H9 (cell line): ENCODE data around the gene TMEM217. TPM values are rescaled to one million over a fixed set of nuclear protein-coding genes. Genes with fewer than 3 reads are reported as not detected.

ENCODE experiments used
- DNase-seq: peaks from one replicate; pipeline ENCODE4 v3.0.0-alpha.2; 2017
- H2AFZ ChIP-seq: one replicate; pipeline ENCODE4 v1.6.1; 2013; ENCODE audit warnings: mild to moderate bottlenecking, low read length, control low read depth, moderate library complexity
- H2AK5ac ChIP-seq: 2 replicates; pipeline ENCODE4 v1.6.1; 2013; ENCODE audit warnings: low read length, control low read depth, mixed read lengths; ENCODE audit not compliant: insufficient read length
- H2BK120ac ChIP-seq: one replicate; pipeline ENCODE4 v1.6.1; 2013; ENCODE audit warnings: low read depth, mild to moderate bottlenecking, low read length, control low read depth, inconsistent platforms; ENCODE audit not compliant: poor library complexity, severe bottlenecking
- H2BK12ac ChIP-seq: 2 replicates; pipeline ENCODE4 v1.6.1; 2013; ENCODE audit warnings: low read length, control low read depth, mixed read lengths, low read depth; ENCODE audit not compliant: insufficient read length
- H2BK15ac ChIP-seq: 2 replicates; pipeline ENCODE4 v1.6.1; 2013; ENCODE audit warnings: low read depth, low read length, control low read depth
- H2BK20ac ChIP-seq: one replicate; pipeline ENCODE4 v1.6.1; 2013; ENCODE audit warnings: low read depth, mild to moderate bottlenecking, low read length, control low read depth, inconsistent platforms; ENCODE audit not compliant: poor library complexity, severe bottlenecking
- H2BK5ac ChIP-seq: 2 replicates; pipeline ENCODE4 v1.6.1; 2013; ENCODE audit warnings: low read length, control low read depth, mixed read lengths; ENCODE audit not compliant: insufficient read length
- H3K14ac ChIP-seq: 2 replicates; pipeline ENCODE4 v1.6.1; 2013; ENCODE audit warnings: low read length, control low read depth; ENCODE audit not compliant: insufficient read depth
- H3K18ac ChIP-seq: 2 replicates; pipeline ENCODE4 v1.6.1; 2013; ENCODE audit warnings: low read depth, mild to moderate bottlenecking, mixed read lengths, low read length, control low read depth; ENCODE audit not compliant: insufficient read length
- H3K23ac ChIP-seq: 2 replicates; pipeline ENCODE4 v1.6.1; 2013; ENCODE audit warnings: low read length, control low read depth, mixed read lengths, low read depth; ENCODE audit not compliant: insufficient read length
- H3K23me2 ChIP-seq: 2 replicates; pipeline ENCODE4 v1.6.1; 2013; ENCODE audit warnings: low read depth, mild to moderate bottlenecking, mixed read lengths, low read length, control low read depth; ENCODE audit not compliant: insufficient read length, poor library complexity, severe bottlenecking
- H3K27ac ChIP-seq: 2 replicates; pipeline ENCODE4 v1.5.1; 2013; ENCODE audit warnings: low read length, control low read depth, mixed read lengths, low read depth; ENCODE audit not compliant: insufficient read length
- H3K27me3 ChIP-seq: 2 replicates; pipeline ENCODE4 v1.6.1; 2013; ENCODE audit warnings: low read length, control low read depth, inconsistent platforms; ENCODE audit not compliant: insufficient read depth
- H3K4ac ChIP-seq: 2 replicates; pipeline ENCODE4 v1.6.1; 2013; ENCODE audit warnings: low read depth, mild to moderate bottlenecking, control low read depth, inconsistent platforms, low read length, moderate library complexity
- H3K4me1 ChIP-seq: 2 replicates; pipeline ENCODE4 v1.6.1; 2013; ENCODE audit warnings: low read length, control low read depth, inconsistent platforms; ENCODE audit not compliant: insufficient read depth
- H3K4me2 ChIP-seq: 2 replicates; pipeline ENCODE4 v1.6.1; 2013; ENCODE audit warnings: low read length, control low read depth, mixed read lengths; ENCODE audit not compliant: insufficient read length, insufficient read depth
- H3K56ac ChIP-seq: 2 replicates; pipeline ENCODE4 v1.6.1; 2013; ENCODE audit warnings: low read depth, mild to moderate bottlenecking, mixed read lengths, low read length, control low read depth; ENCODE audit not compliant: insufficient read length
- H3K79me1 ChIP-seq: 2 replicates; pipeline ENCODE4 v1.6.1; 2013; ENCODE audit warnings: low read depth, mild to moderate bottlenecking, moderate library complexity, low read length, control low read depth, inconsistent platforms; ENCODE audit not compliant: insufficient read depth, poor library complexity, severe bottlenecking
- H3K79me2 ChIP-seq: 2 replicates; pipeline ENCODE4 v1.6.1; 2013; ENCODE audit warnings: low read length, control low read depth, inconsistent platforms; ENCODE audit not compliant: insufficient read depth
- H3K9ac ChIP-seq: 2 replicates; pipeline ENCODE4 v1.6.1; 2013; ENCODE audit warnings: low read length, control low read depth, mixed read lengths; ENCODE audit not compliant: insufficient read length; ENCODE audit errors: extremely low read depth
- H3K9me3 ChIP-seq: one replicate; pipeline ENCODE4 v1.6.1; 2013; ENCODE audit warnings: low read depth, low read length, inconsistent platforms; ENCODE audit not compliant: control insufficient read depth
- H3T11ph ChIP-seq: one replicate; pipeline ENCODE4 v1.6.1; 2013; ENCODE audit warnings: mild to moderate bottlenecking, low read length, control low read depth, inconsistent platforms
- H4K20me1 ChIP-seq: one replicate; pipeline ENCODE4 v1.6.1; 2013; ENCODE audit not compliant: control insufficient read depth, insufficient read length, insufficient read depth
- H4K5ac ChIP-seq: 2 replicates; pipeline ENCODE4 v1.6.1; 2013; ENCODE audit warnings: low read depth, mild to moderate bottlenecking, mixed read lengths, low read length, control low read depth; ENCODE audit not compliant: insufficient read length
- H4K8ac ChIP-seq: replicated peaks from 2 replicates; pipeline ENCODE4 v1.6.1; 2013; ENCODE audit warnings: low read length, control low read depth, mixed read lengths, low read depth; ENCODE audit not compliant: insufficient read length
- H4K91ac ChIP-seq: 2 replicates; pipeline ENCODE4 v1.6.1; 2013; ENCODE audit warnings: low read depth, mild to moderate bottlenecking, moderate library complexity, mixed read lengths, low read length, control low read depth; ENCODE audit not compliant: insufficient read length
- H3K27ac Mint-ChIP-seq, 3 experiments: 2 replicates in 2 of 3; 3 replicates in 1 of 3; pipeline ENCODE4 v1.8.0; 2020 to 2021; ENCODE audit warnings: mixed read lengths in 3 of 3, mild to moderate bottlenecking in 1 of 3, moderate library complexity in 1 of 3
- H3K27me3 Mint-ChIP-seq: 2 replicates; pipeline ENCODE4 v1.8.0; 2021; ENCODE audit warnings: low read depth, mild to moderate bottlenecking, moderate library complexity, mixed read lengths
- H3K36me3 Mint-ChIP-seq, 3 experiments: 2 replicates in 2 of 3; 3 replicates in 1 of 3; pipeline ENCODE4 v1.8.0; 2020 to 2021; ENCODE audit warnings: low read depth in 3 of 3, mixed read lengths in 3 of 3; ENCODE audit not compliant: insufficient read depth in 1 of 3
- H3K4me1 Mint-ChIP-seq, 2 experiments: 2 replicates each; pipeline ENCODE4 v1.8.0; 2020; ENCODE audit warnings: mixed read lengths in 2 of 2
- H3K4me3 Mint-ChIP-seq, 2 experiments: 2 replicates in 1 of 2; 3 replicates in 1 of 2; pipeline ENCODE4 v1.8.0; 2020 to 2021; ENCODE audit warnings: mild to moderate bottlenecking in 2 of 2, mixed read lengths in 2 of 2, moderate library complexity in 1 of 2
- H3K9me3 Mint-ChIP-seq, 2 experiments: 2 replicates in 1 of 2; 3 replicates in 1 of 2; pipeline ENCODE4 v1.8.0; 2020; ENCODE audit warnings: mild to moderate bottlenecking in 2 of 2, mixed read lengths in 2 of 2, moderate library complexity in 1 of 2
- CTCF ChIP-seq: fragments of 200-600 bp; sonication (generic); conservative IDR thresholded peaks from 3 replicates; pipeline ENCODE4 v1.8.0; 2021; ENCODE audit warnings: antibody characterized with exemption, mild to moderate bottlenecking
- WGBS: extraction: QIAGEN DNeasy Blood & Tissue Kit; methylation state at CpG from one replicate; pipeline ENCODE4 v1.1.7; 2013; ENCODE audit warnings: missing lambda C conversion rate, low lambda C conversion rate, mixed read lengths; ENCODE audit not compliant: insufficient read length; ENCODE audit errors: extremely low coverage; 5-methylcytosine and 5-hydroxymethylcytosine counted together
- total RNA-seq: library from RNA; stranded (reverse); gene quantifications from 2 replicates; pipeline ENCODE4 v1.2.1, GENCODE V29; 2021

The TMEM217 gene
- total RNA-seq, 1 experiment from 2014 or later, result 1.1 TPM

- no peaks in the 10 kb centered on the region for H3K23me2 ChIP-seq
- no peak overlapping the region for H2BK15ac ChIP-seq
- no CpG with 5 or more reads among the region's 8 CpGs for WGBS
- no peak overlapping the region for H3K4ac ChIP-seq
- H3T11ph ChIP-seq, result no peak overlapping the region
- no peak overlapping the region for H2BK12ac ChIP-seq
- no peak overlapping the region for H3K56ac ChIP-seq
- no peak overlapping the region for H4K91ac ChIP-seq
- no peak overlapping the region for H2BK120ac ChIP-seq
- H3K4me1 ChIP-seq, result no peaks in the 10 kb centered on the region
- no peak overlapping the region for H2AK5ac ChIP-seq
- Mint-ChIP-seq H3K36me3 (no peaks in the 10 kb centered on the region), H3K27me3 (peaks cover 4% of the 10 kb centered on the region), H3K4me3 (no peak overlapping the region), H3K27ac (no peak overlapping the region), H3K9me3 (no peaks in the 10 kb centered on the region), H3K4me1 (peaks cover 3% of the 10 kb centered on the region in 2 experiments; a peak in 2 of 4 replicates)
- H3K79me2 ChIP-seq, result no peaks in the 10 kb centered on the region
- no peak overlapping the region for H2BK5ac ChIP-seq
- H3K27ac ChIP-seq, result no peak overlapping the region
- no peak overlapping the region for H3K14ac ChIP-seq
- H3K9me3 ChIP-seq, result no peaks in the 10 kb centered on the region
- H4K8ac ChIP-seq, result no peak overlapping the region
- no peak for DNase-seq
- no peak overlapping the region for H3K4me2 ChIP-seq
- TF ChIP-seq CTCF, result no peak
- no peak overlapping the region for H2BK20ac ChIP-seq
- no peaks in the 10 kb centered on the region for H4K20me1 ChIP-seq
- peaks cover 2% of the 10 kb centered on the region; the same call in 1 of the 2 replicates for H3K27me3 ChIP-seq
- no peak overlapping the region for H2AFZ ChIP-seq
- H4K5ac ChIP-seq, result no peak overlapping the region
- no peak overlapping the region for H3K9ac ChIP-seq
- no peak overlapping the region for H3K18ac ChIP-seq
- H3K23ac ChIP-seq, result no peak overlapping the region
- H3K79me1 ChIP-seq, result no peaks in the 10 kb centered on the region
These were observed 14.7 kb downstream of the TMEM217 start for GRCh38 chr6:37243131-37243815.
